ENCODE data around the gene RTCB. TPM values are rescaled to one million over a fixed set of nuclear protein-coding genes. Genes with fewer than 3 reads are reported as not detected.

The RTCB gene
- total and polyA plus RNA-seq, 2 donors from 2014 or later, result 69.7 to 82.4 TPM

DNA sequence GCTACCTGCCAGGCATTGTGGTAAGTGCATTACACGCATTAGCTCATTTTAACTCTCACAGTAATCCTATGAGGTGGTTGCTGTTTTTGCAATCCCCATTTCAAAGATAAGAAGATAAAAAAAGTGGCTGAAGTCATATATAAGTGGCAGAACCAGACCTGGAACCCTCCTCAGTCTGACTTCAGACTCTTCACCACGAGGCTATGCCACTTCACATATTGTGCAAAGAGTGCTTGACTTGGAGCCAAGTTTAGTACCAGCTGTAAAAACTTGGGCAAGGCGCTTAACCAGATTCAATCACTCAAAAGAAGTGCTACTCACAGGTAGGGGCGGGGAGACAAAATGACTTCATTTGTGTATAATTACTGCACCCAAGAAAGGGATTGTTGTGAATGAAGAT, 36.9 kb upstream of the RTCB start:
- no peak for FAIRE-seq

GRCh38 chr22:32446321-32446720, 34.3 kb upstream of the RTCB start:
- no peak for TF ChIP-seq CTCF (IDR thresholded peaks at IDR 0.05; ENCODE audit: borderline replicate concordance, extremely low read depth, insufficient read depth)
- intact Hi-C loops (cut with DNase I), result no loop called here
- no peak for FAIRE-seq

More for the DNA sequence above, 36.9 kb upstream of the RTCB start:
- H3K9ac ChIP-seq (ENCODE audit: low read length in 3 of 3), result no peak overlapping the region
- H3K4me1 ChIP-seq (ENCODE audit: control insufficient read depth in 2 of 3, insufficient read depth in 2 of 3, low read depth in 1 of 3, low read length in 3 of 3), result no peaks in the 10 kb centered on the region
- TF ChIP-seq CTCF (IDR thresholded peaks at IDR 0.05; ENCODE audit: borderline replicate concordance, extremely low read depth, insufficient read depth), result no peak
- H3K4me3 ChIP-seq (ENCODE audit: low read length in 3 of 3), result no peak overlapping the region
- H3K27ac ChIP-seq (ENCODE audit: low read depth in 2 of 2, low read length in 2 of 2), result no peak overlapping the region
- H3K9me3 ChIP-seq (ENCODE audit: control insufficient read depth in 2 of 3, insufficient read depth in 1 of 3, low read length in 3 of 3), result no peaks in the 10 kb centered on the region
- H3K36me3 ChIP-seq (ENCODE audit: control insufficient read depth in 2 of 3, insufficient read depth in 3 of 3, low read length in 3 of 3), result no peaks in the 10 kb centered on the region
- no peaks in the 10 kb centered on the region for H3K27me3 ChIP-seq (ENCODE audit: control insufficient read depth, insufficient read depth, low read length)
- intact Hi-C loops (cut with DNase I), result no loop called here
- DNase-seq, result no peak

DNA sequence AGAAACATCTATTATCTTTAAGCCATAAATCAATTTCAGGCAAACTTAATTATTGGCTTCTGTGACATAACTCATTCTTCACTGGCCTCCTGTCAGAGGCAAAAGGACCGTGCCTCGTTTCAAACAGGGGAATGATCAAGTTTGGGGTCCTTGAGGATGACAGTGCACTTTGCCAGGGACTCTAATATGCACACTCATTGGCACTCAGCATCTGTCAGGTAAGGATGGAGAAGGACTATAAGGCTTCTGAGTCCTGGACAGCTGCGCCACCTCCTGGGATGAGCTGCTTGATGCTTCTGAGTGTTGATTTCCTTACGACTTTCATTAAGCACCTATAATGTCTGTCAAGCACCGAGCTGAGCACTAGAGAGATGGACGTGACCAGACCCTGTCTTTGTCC, 32.0 kb upstream of the RTCB start:
- FAIRE-seq (no peak), DNase-seq (peak in 1 of 5 donors; percentile 6)
- Histone ChIP-seq H3K36me3 (ENCODE audit: control insufficient read depth in 2 of 3, insufficient read depth in 3 of 3, low read length in 3 of 3) (no peaks in the 10 kb centered on the region), H3K9ac (ENCODE audit: low read length in 3 of 3) (no peak overlapping the region), H3K9me3 (ENCODE audit: control insufficient read depth in 2 of 3, insufficient read depth in 1 of 3, low read length in 3 of 3) (no peaks in the 10 kb centered on the region), H3K27me3 (ENCODE audit: control insufficient read depth, insufficient read depth, low read length) (no peaks in the 10 kb centered on the region), H3K27ac (ENCODE audit: low read depth in 2 of 2, low read length in 2 of 2) (no peak overlapping the region), H3K4me1 (ENCODE audit: control insufficient read depth in 2 of 3, insufficient read depth in 2 of 3, low read depth in 1 of 3, low read length in 3 of 3) (no peaks in the 10 kb centered on the region), H3K4me3 (ENCODE audit: low read length in 3 of 3) (no peak overlapping the region)
- intact Hi-C loops (cut with DNase I), result no loop called here
- TF ChIP-seq CTCF (IDR thresholded peaks at IDR 0.05; ENCODE audit: borderline replicate concordance, extremely low read depth, insufficient read depth), result peak; percentile 27

More at GRCh38 chr22:32446321-32446720, 34.3 kb upstream of the RTCB start:
- H3K4me3 ChIP-seq (ENCODE audit: low read length in 3 of 3), result no peak overlapping the region
- no peaks in the 10 kb centered on the region for H3K4me1 ChIP-seq (ENCODE audit: control insufficient read depth in 2 of 3, insufficient read depth in 2 of 3, low read depth in 1 of 3, low read length in 3 of 3)
- DNase-seq, result no peak
- H3K9me3 ChIP-seq (ENCODE audit: control insufficient read depth in 2 of 3, insufficient read depth in 1 of 3, low read length in 3 of 3), result no peaks in the 10 kb centered on the region
- no peak overlapping the region for H3K27ac ChIP-seq (ENCODE audit: low read depth in 2 of 2, low read length in 2 of 2)
- H3K9ac ChIP-seq (ENCODE audit: low read length in 3 of 3), result no peak overlapping the region
- no peaks in the 10 kb centered on the region for H3K27me3 ChIP-seq (ENCODE audit: control insufficient read depth, insufficient read depth, low read length)
- H3K36me3 ChIP-seq (ENCODE audit: control insufficient read depth in 2 of 3, insufficient read depth in 3 of 3, low read length in 3 of 3), result no peaks in the 10 kb centered on the region

GRCh38 chr22:32430352-32430751, 18.3 kb upstream of the RTCB start:
- peak; percentile 93 for FAIRE-seq

More at GRCh38 chr22:32430352-32430751, 18.3 kb upstream of the RTCB start:
- no peak for TF ChIP-seq CTCF (IDR thresholded peaks at IDR 0.05; ENCODE audit: borderline replicate concordance, extremely low read depth, insufficient read depth)
- no peak for DNase-seq
- Histone ChIP-seq H3K9me3 (ENCODE audit: control insufficient read depth in 2 of 3, insufficient read depth in 1 of 3, low read length in 3 of 3) (no peaks in the 10 kb centered on the region), H3K27ac (ENCODE audit: low read depth in 2 of 2, low read length in 2 of 2) (no peak overlapping the region), H3K27me3 (ENCODE audit: control insufficient read depth, insufficient read depth, low read length) (no peaks in the 10 kb centered on the region), H3K9ac (ENCODE audit: low read length in 3 of 3) (no peak overlapping the region), H3K4me3 (ENCODE audit: low read length in 3 of 3) (no peak overlapping the region), H3K4me1 (ENCODE audit: control insufficient read depth in 2 of 3, insufficient read depth in 2 of 3, low read depth in 1 of 3, low read length in 3 of 3) (no peaks in the 10 kb centered on the region), H3K36me3 (ENCODE audit: control insufficient read depth in 2 of 3, insufficient read depth in 3 of 3, low read length in 3 of 3) (no peaks in the 10 kb centered on the region)
- intact Hi-C loops (cut with DNase I), result no loop called here
